IPS-20b (cell line): ENCODE results near the gene RNF41.
A peak's percentile ranks its signal among the peaks of the same experiment; 100 is the strongest.

ENCODE experiments used
- H3K27ac ChIP-seq: one replicate; pipeline ENCODE4 v1.5.1; 2013; ENCODE audit warnings: low read length
- H3K27me3 ChIP-seq: 2 replicates; pipeline ENCODE4 v1.6.1; 2013; ENCODE audit warnings: mild to moderate bottlenecking, low read length, inconsistent platforms; ENCODE audit not compliant: insufficient read depth
- H3K36me3 ChIP-seq: 2 replicates; pipeline ENCODE4 v1.6.1; 2013; ENCODE audit warnings: low read depth, mild to moderate bottlenecking, inconsistent platforms, low read length, moderate library complexity; ENCODE audit not compliant: insufficient read depth
- H3K4me1 ChIP-seq: 2 replicates; pipeline ENCODE4 v1.6.1; 2013; ENCODE audit warnings: mild to moderate bottlenecking, control low read depth, inconsistent platforms, low read length, moderate library complexity; ENCODE audit not compliant: insufficient read depth
- H3K4me3 ChIP-seq: 2 replicates; pipeline ENCODE4 v1.5.1; 2013; ENCODE audit warnings: mild to moderate bottlenecking, low read length, inconsistent platforms
- H3K9ac ChIP-seq: 2 replicates; pipeline ENCODE4 v1.6.1; 2013; ENCODE audit warnings: low read depth, mild to moderate bottlenecking, inconsistent platforms, low read length, moderate library complexity
- H3K9me3 ChIP-seq: 2 replicates; pipeline ENCODE4 v1.6.1; 2013; ENCODE audit warnings: mild to moderate bottlenecking, low read depth, low read length, inconsistent platforms; ENCODE audit not compliant: insufficient read depth

RNF41 gene

DNA sequence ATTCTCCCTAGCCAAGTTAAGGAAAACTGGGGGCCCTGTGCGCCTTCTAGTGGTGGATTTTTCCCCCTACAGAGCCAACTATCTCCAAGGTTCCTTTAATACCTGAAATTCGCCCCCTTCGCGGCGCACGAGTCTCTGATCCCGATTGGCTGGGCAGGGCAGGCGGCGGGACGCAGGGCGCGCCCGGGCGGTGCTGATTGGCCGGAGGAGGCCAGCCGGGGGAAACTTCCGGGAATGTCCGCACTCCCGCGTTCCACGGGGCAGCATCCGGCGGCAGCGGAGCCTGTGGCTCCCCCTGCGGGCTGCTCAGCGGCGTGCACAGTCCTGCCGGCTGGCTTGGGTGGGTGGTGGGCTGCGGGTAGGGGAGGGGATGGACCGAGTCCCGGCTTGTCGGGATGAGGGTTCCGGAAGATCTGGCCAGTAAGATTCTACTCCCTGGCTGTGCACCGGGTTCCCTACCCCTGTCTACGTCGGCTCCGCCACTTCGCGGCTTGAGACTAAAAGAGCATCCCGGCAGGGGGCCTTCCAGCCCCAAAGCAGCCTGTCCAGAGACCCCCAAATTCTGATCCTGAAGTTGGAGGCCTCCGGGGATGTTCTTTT is 2.5 kb upstream of the RNF41 start, which contains the start of gene NABP2:
TSS of gene NABP2 (plus strand) at position 241 of the 600 bp plus-strand sequence. CDS start 515 bp downstream, outside the sequence.
- Histone ChIP-seq H3K27ac (peak within 1 kb of the TSS; percentile 46), H3K27me3 (no peaks in the 10 kb centered on the region), H3K9ac (peak within 1 kb of the TSS; percentile 88; the same call in 1 of the 2 replicates), H3K36me3 (peaks cover 10% of the 10 kb centered on the region; the same call in 1 of the 2 replicates), H3K9me3 (no peaks in the 10 kb centered on the region), H3K4me3 (peak within 1 kb of the TSS; percentile 87), H3K4me1 (peaks cover 13% of the 10 kb centered on the region; the same call in 1 of the 2 replicates)

DNA sequence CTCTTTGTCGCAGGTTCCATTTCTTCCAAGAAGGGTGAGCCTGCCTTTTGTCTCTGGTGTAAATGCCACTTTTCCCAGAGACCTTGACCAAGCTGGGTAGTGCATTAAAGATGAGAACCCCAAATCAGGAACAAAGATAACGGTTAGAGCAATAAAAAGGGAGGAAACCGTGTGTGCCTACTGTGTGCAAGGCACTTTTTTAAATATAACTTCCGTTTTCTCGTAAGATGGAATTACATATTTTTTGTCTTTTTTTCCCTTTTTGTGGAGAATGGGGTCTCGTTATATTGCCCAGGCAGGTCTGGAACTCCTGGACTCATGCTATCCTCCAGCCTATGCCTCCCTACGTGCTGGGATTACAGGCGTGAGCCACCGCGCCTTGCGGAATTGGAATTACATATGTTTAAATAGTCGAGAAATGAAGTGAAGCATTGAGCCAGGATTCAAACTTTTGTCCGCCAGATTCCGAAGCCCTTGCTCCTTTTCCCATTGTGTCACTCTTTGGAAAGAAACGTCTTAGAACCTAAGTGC is 1.9 kb upstream of the RNF41 start:
- Histone ChIP-seq H3K9ac (peak overlapping the region; percentile 64; the same call in 1 of the 2 replicates), H3K36me3 (peaks cover 10% of the 10 kb centered on the region; the same call in 1 of the 2 replicates), H3K27me3 (no peaks in the 10 kb centered on the region), H3K9me3 (no peaks in the 10 kb centered on the region), H3K27ac (peak overlapping the region; percentile 46), H3K4me1 (peaks cover 13% of the 10 kb centered on the region; the same call in 1 of the 2 replicates), H3K4me3 (peak overlapping the region; percentile 50; the same call in 1 of the 2 replicates)

DNA sequence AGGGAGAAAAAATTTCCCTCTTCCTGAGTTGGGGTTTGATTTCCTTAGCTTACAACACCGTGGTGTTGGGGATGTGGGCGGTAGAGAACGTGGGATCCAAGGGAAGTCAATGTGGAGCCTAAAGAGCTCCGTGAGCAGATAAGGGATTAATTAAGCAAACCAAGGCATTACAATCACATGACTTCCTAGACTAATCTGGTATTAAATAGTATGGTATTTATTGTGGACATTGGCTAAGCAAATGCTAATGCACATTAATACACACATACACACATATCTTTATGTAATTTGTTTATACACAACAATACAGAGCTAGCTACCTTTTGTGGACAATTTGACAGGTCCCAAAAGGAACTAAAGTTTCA is 791 bp upstream of the RNF41 start:
- Histone ChIP-seq H3K36me3 (peaks cover 13% of the 10 kb centered on the region), H3K9me3 (no peaks in the 10 kb centered on the region), H3K4me3 (peak overlapping the region; percentile 95), H3K27ac (peak overlapping the region; percentile 93), H3K9ac (peak overlapping the region; percentile 94; the same call in 1 of the 2 replicates), H3K4me1 (peaks cover 13% of the 10 kb centered on the region; the same call in 1 of the 2 replicates), H3K27me3 (no peaks in the 10 kb centered on the region)

DNA sequence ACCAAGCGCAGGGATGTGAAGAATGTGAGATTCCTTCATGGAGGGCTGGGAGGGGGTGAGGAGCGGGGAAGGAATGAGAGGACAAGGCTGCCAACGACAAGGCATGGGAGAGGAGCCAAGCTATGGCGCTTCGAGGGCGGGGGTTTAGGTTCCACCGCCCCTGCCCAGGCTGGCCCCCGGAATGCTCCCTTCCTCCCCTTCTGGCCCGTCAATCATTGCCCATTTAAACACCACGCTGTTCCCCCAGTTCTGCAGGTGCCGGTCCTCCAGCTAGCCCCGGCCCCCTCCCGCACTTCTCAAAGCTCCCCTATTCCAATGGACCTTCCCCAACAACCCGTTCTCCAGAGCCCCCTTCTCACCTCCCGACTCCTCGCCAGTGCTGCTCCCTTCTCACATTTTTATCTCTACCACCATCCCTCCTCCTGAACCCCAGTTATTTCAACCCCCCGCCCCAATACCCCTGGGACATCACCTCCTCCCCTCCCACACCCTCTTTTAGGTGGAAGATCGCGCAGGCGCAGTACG is 428 bp downstream of the RNF41 start:
- Histone ChIP-seq H3K9me3 (no peaks in the 10 kb centered on the region), H3K9ac (peak overlapping the region; percentile 94), H3K27me3 (no peaks in the 10 kb centered on the region), H3K4me1 (peaks cover 13% of the 10 kb centered on the region; the same call in 1 of the 2 replicates), H3K27ac (peak overlapping the region; percentile 86), H3K36me3 (peaks cover 15% of the 10 kb centered on the region), H3K4me3 (peak overlapping the region; percentile 95)

DNA sequence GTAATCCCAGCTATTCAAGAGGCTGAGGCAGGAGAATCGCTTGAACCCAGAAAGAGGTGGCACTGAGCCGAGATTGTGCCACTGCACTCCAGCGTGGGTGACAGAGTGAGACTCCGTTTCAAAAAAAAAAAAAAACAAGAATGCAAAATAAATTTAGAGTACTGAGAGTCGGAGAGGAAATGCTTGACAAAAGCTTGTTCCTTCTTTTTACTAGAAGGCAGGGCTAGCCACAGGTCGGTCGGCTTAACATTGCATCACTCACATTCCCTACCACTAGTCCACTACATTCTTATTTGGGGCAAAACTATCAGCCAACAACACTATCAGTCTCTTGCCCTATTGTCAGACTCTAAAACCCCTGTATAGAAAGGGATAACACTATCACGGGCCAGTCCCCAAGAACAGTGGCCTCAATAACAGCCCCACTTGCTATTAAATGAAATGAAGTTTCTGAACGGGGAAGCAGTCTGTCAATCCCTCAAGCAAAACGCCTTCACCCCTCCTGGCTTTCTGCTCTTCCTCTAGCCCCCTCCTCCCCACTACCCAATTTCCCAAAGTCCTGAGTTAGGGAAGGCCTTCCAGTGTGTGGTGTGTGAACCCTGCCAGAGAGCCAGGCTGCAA is 1.0 kb downstream of the RNF41 start:
- peaks cover 13% of the 10 kb centered on the region; the same call in 1 of the 2 replicates for H3K4me1 ChIP-seq
- no peaks in the 10 kb centered on the region for H3K27me3 ChIP-seq
- H3K9ac ChIP-seq = peak overlapping the region; percentile 94
- H3K4me3 ChIP-seq = peak overlapping the region; percentile 95
- H3K9me3 ChIP-seq = no peaks in the 10 kb centered on the region
- H3K36me3 ChIP-seq = peaks cover 16% of the 10 kb centered on the region
- peak overlapping the region; percentile 86 for H3K27ac ChIP-seq

DNA sequence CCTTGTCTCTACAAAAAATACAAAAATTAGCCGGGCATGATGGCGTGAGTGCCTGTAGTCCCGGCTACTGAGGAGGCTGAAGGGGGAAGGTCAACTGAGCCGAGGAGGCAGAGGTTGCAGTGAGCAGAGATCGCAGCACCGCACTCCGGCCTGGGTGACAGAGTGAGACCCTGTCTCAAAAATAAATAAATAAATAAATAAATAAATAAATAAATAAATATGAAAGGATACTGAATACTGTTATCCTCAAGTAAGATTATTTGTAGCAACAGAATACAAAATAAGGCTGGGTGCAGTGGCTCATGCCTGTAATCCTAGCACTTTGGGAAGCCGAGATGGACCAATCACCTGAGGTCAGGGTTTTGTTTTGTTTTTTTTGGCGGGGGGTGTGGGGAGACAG is 1.9 kb downstream of the RNF41 start:
- no peak overlapping the region for H3K9ac ChIP-seq
- H3K27me3 ChIP-seq = no peaks in the 10 kb centered on the region
- H3K4me3 ChIP-seq = no peak overlapping the region
- peaks cover 22% of the 10 kb centered on the region for H3K36me3 ChIP-seq
- H3K4me1 ChIP-seq = peaks cover 13% of the 10 kb centered on the region; the same call in 1 of the 2 replicates
- no peak overlapping the region for H3K27ac ChIP-seq
- no peaks in the 10 kb centered on the region for H3K9me3 ChIP-seq

DNA sequence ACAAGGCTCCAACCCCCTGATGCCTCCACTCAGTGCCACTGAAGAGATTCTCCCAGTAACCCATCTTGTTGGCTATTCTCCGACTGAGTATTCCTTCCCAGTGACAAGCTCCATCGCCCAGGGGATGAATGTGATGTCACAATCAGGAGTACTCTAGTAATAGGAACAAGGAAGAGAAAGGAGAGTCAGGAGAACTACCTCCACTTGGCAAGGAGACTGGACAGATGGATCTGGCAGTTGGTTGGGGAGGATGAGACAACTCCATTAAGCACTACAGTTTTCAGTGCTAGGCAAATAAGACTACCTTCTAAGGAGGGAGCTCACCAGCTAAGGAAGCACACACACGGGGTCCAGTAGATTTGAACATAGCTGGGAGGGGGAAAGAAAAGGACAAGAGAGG is 5.3 kb downstream of the RNF41 start:
- Histone ChIP-seq H3K36me3 (peaks cover 56% of the 10 kb centered on the region), H3K9ac (no peak overlapping the region), H3K27me3 (no peaks in the 10 kb centered on the region), H3K9me3 (no peaks in the 10 kb centered on the region), H3K27ac (no peak overlapping the region), H3K4me3 (no peak overlapping the region), H3K4me1 (peaks cover 3% of the 10 kb centered on the region; the same call in 1 of the 2 replicates)

DNA sequence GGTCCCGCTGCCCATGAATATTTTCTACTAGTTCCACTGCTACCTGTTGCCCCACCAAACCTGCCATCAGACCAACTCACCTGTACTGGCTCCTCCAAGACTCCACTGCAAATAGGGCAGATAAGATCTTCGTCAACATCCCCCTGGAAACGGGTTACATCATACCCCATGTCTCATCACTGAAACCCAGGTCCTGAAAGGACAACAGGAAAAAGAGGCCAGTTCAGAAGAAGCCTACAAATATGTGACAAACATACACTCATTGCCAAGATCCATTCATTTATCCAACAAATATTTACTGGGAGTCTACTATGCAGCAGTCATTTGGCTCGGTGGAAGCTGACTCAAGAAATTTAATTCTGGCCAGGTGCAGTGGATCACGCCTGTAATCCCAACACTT is 7.8 kb downstream of the RNF41 start:
- Histone ChIP-seq H3K9ac (no peak overlapping the region), H3K9me3 (no peaks in the 10 kb centered on the region), H3K4me1 (no peaks in the 10 kb centered on the region), H3K27ac (no peak overlapping the region), H3K36me3 (peaks cover 78% of the 10 kb centered on the region), H3K27me3 (no peaks in the 10 kb centered on the region), H3K4me3 (no peak overlapping the region)

DNA sequence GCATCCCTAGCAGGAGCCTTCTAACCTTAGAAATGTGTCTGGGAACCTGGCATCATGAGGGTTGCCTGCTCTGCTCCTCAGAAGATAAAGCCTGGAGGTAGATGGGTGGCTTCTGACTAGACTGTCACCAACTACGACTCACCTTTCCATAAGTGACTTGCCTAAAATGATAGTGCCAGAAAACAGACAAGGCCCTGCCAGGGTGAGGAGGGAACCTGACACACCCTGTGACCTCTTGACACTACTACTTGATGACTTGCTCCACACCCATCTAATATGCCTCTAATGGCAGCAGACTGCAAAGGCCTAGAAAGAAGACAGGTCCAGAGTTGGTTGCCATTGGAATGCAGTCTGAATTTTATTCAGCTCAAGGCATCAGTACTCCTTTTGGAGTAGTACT is 9.4 kb downstream of the RNF41 start:
- Histone ChIP-seq H3K9me3 (no peaks in the 10 kb centered on the region), H3K4me3 (no peak overlapping the region), H3K9ac (no peak overlapping the region), H3K27ac (no peak overlapping the region), H3K27me3 (no peaks in the 10 kb centered on the region), H3K36me3 (peaks cover 84% of the 10 kb centered on the region), H3K4me1 (no peaks in the 10 kb centered on the region)

DNA sequence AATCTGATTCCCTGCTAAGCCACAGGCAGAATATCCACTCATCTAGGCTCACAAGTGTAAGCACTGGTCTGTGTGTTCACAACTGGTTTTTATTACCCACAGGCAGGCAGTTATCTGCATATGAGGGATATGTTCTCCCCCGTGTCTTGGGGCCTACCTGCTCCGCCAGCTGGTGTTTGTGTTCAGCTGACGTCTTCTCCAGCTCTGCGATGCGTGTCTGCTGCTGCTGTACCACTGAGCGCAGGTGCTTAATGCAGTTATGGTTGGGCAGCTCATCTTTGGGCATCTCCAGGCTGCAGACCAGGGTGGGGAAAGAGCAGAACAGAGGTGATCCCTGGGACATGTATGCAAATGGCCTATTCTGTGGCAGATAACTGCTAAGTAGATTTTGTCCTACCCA is 13.7 kb downstream of the RNF41 start:
- H3K9ac ChIP-seq = no peak overlapping the region
- no peak overlapping the region for H3K27ac ChIP-seq
- no peaks in the 10 kb centered on the region for H3K9me3 ChIP-seq
- no peak overlapping the region for H3K4me3 ChIP-seq
- H3K27me3 ChIP-seq = no peaks in the 10 kb centered on the region
- H3K4me1 ChIP-seq = no peaks in the 10 kb centered on the region
- H3K36me3 ChIP-seq = peaks cover 82% of the 10 kb centered on the region

DNA sequence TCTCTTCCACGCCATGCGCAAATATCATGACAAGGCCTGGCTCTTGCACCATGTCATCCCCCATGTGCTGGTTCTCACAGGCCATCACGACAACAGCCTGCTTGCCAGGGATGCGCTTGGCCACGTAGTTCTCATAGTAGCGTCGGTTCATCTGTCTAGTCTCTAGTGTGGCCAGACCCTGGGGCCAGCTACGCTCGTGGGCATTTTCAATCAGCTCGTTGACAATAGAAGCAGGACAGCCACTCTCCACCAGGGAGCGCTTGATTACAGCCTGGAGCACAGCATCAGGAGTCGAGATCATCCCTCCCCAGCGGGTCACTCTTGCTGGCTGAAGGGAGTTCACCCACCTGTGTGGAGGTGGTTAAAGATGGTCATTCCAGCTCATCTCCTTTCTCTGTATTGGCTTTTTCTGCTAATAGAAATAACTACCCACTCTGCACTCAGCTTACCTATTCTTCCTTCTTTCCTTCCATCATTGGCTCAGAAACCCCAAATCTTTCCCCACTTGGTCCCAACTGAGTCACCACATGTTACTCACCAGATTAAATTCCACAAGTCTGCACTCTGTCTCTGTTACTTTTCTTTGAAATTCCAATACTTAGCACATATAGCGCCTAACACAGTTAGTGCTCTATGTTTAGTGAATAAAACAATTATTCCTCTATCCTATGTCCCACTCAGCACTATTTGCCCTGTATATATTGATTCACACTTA is 15.1 kb downstream of the RNF41 start:
- no peak overlapping the region for H3K4me3 ChIP-seq
- H3K36me3 ChIP-seq = peaks cover 68% of the 10 kb centered on the region
- no peak overlapping the region for H3K9ac ChIP-seq
- no peaks in the 10 kb centered on the region for H3K27me3 ChIP-seq
- H3K4me1 ChIP-seq = no peaks in the 10 kb centered on the region
- H3K27ac ChIP-seq = no peak overlapping the region
- no peaks in the 10 kb centered on the region for H3K9me3 ChIP-seq
